GM23248 (cell line): Measurements from ENCODE around the gene TACR1.

ENCODE experiments used
- EZH2 ChIP-seq: fragments of 200-600 bp; sonication (generic); IDR thresholded peaks from 2 replicates; pipeline ENCODE4 v1.6.1; 2018; ENCODE audit warnings: antibody characterized with exemption, mild to moderate bottlenecking; ENCODE audit not compliant: insufficient read depth, poor library complexity, severe bottlenecking
- EZH2phosphoT487 ChIP-seq: fragments of 200-600 bp; sonication (generic); IDR thresholded peaks from 2 replicates; pipeline ENCODE4 v1.6.1; 2018; ENCODE audit warnings: antibody characterized with exemption, moderate library complexity, mild to moderate bottlenecking, low read depth; ENCODE audit not compliant: insufficient read depth

DNA sequence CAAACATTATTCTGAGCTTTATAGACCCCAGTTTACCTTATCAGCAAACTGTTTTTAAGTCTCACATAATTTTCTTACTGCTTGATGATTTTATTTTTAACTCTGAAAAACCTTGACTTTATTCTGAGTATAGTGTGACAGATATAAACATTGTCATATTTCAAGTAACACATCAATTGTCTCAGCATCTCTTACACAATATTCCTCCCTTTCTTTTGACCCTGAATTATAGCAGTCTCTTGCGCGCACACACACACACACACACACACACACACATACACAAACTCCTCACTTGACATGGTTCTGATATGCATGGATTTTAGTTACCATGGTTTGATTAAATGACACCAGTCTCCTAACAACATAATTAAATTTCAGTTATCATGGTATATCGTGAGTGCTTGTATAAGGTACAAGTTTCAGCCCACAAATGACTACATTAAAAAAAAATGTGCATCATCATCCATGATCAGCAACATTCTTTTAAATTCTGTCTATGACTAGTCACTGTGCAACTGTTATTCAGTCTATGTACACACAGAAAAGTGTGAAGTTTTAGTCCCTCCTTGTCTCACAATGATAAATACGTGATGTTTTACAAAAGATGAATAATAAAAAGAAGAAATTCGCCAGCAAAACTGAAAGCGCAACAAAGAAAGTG, 39.5 kb upstream of the TACR1 start:
- TF ChIP-seq EZH2 (no peak), EZH2phosphoT487 (no peak)
